LNCAP (cell line): ENCODE measurements around the gene CNNM2.

Experiments
- CTCF ChIP-seq: fragments of 450-650 bp; IDR thresholded peaks from 2 replicates; pipeline ENCODE4 v1.5.1; 2017; ENCODE audit warnings: mild to moderate bottlenecking

The CNNM2 gene

GRCh38 chr10:103077491-103078308, 159.6 kb downstream of the CNNM2 start:
- no peak for TF ChIP-seq CTCF

GRCh38 chr10:103078309-103078615, 160.2 kb downstream of the CNNM2 start:
- TF ChIP-seq CTCF = no peak

GRCh38 chr10:103078676-103079075, 160.6 kb downstream of the CNNM2 start:
- no peak for TF ChIP-seq CTCF

GRCh38 chr10:103079100-103079499, 161.0 kb downstream of the CNNM2 start:
- no peak for TF ChIP-seq CTCF

- no peak for TF ChIP-seq CTCF
Measured at GRCh38 chr10:103079946-103080345, 161.9 kb downstream of the CNNM2 start.

GRCh38 chr10:103080891-103081581, 162.9 kb downstream of the CNNM2 start:
- TF ChIP-seq CTCF = no peak

- no peak for TF ChIP-seq CTCF
Measured at GRCh38 chr10:103082683-103083082, 164.6 kb downstream of the CNNM2 start.
